Endothelial cell of umbilical vein (primary cell): ENCODE measurements around the gene TFPI2. TPM values are rescaled to one million over a fixed set of nuclear protein-coding genes. Genes with fewer than 3 reads are reported as not detected.

Experiments used
- BruUV-seq: library from RNA; stranded (reverse); fragments of 400-500 nt; replicated peaks from 2 replicates; lab custom pipeline; 2021; lab: Mats Ljungman, UMichigan
- CTCF ChIA-PET: fragments of 300-600, 350-600 bp; sonication (Branson Sonifier 250); formaldehyde crosslinking; loops from one replicate; lab custom pipeline; 2021; ENCODE audit warnings: antibody characterized with exemption, inconsistent platforms; lab: Charles Lee
- POLR2A ChIA-PET: fragments of 300-600, 350-600 bp; sonication (Branson Sonifier 250); formaldehyde crosslinking; loops from one replicate; lab custom pipeline; 2021; ENCODE audit warnings: antibody characterized with exemption, inconsistent platforms; lab: Charles Lee
- DNase-seq: peaks from one replicate; pipeline ENCODE4 v3.0.0-alpha.2; 2011; ENCODE audit warnings: low read depth, low spot score
- FAIRE-seq: peaks from 2 replicates; lab custom pipeline; 2011; peaks lifted over from hg19 to GRCh38; lab: Jason Lieb, UNC
- H2AFZ ChIP-seq: 2 replicates; pipeline ENCODE4 v1.6.0; 2012; ENCODE audit warnings: low read depth, low read length, control low read depth, inconsistent platforms
- H3K27ac ChIP-seq: 2 replicates; pipeline ENCODE4 v1.5.1; 2011; ENCODE audit warnings: low read depth, mild to moderate bottlenecking, control low read depth, low read length, moderate library complexity; ENCODE audit not compliant: insufficient read depth
- H3K27me3 ChIP-seq, 2 experiments: 2 replicates each; pipeline versions ENCODE4 v1.6.0 to v1.6.1; 2011; ENCODE audit warnings: low read length in 2 of 2, mixed read lengths in 1 of 2; ENCODE audit not compliant: control insufficient read depth in 2 of 2, insufficient read depth in 2 of 2
- H3K36me3 ChIP-seq, 2 experiments: 2 replicates in 1 of 2; 3 replicates in 1 of 2; pipeline ENCODE4 v1.5.1; 2011; ENCODE audit warnings: low read length in 2 of 2, mild to moderate bottlenecking in 1 of 2, moderate library complexity in 1 of 2; ENCODE audit not compliant: control insufficient read depth in 2 of 2, insufficient read depth in 2 of 2; ENCODE audit errors: extremely low read depth in 1 of 2
- H3K4me1 ChIP-seq: 3 replicates; pipeline ENCODE4 v1.5.1; 2011; ENCODE audit warnings: mild to moderate bottlenecking, low read length; ENCODE audit not compliant: control insufficient read depth, insufficient read depth; ENCODE audit errors: extremely low read depth
- H3K4me2 ChIP-seq: 2 replicates; pipeline ENCODE4 v1.6.1; 2011; ENCODE audit warnings: low read length, control low read depth, mixed read lengths; ENCODE audit not compliant: insufficient read depth
- H3K4me3 ChIP-seq, 3 experiments: fragments of 200-600 bp in 1 of 3; sonication (generic), shearing (Covaris generic) in 1 of 3; replicated peaks in 1 of 3; 2 replicates each; pipeline ENCODE4 v1.5.1; 2011 to 2016; ENCODE audit warnings: control low read depth in 3 of 3, low read length in 3 of 3, mild to moderate bottlenecking in 2 of 3, inconsistent platforms in 1 of 3, low read depth in 1 of 3, moderate library complexity in 1 of 3; ENCODE audit not compliant: insufficient read depth in 1 of 3
- H3K79me2 ChIP-seq: 2 replicates; pipeline ENCODE4 v1.6.0; 2012; ENCODE audit warnings: low read length, inconsistent platforms; ENCODE audit not compliant: control insufficient read depth, insufficient read depth
- H3K9ac ChIP-seq: replicated peaks from 2 replicates; pipeline ENCODE3; 2011; ENCODE audit warnings: low read length, control low read depth; ENCODE audit not compliant: insufficient read depth; ENCODE audit errors: extremely low read depth
- H3K9me1 ChIP-seq: replicated peaks from 3 replicates; pipeline ENCODE4 v1.6.0; 2011; ENCODE audit warnings: mild to moderate bottlenecking, low read length; ENCODE audit not compliant: control insufficient read depth, insufficient read depth; ENCODE audit errors: extremely low read depth
- H3K9me3 ChIP-seq: replicated peaks from 2 replicates; pipeline ENCODE4 v1.5.1; 2012; ENCODE audit warnings: low read length, inconsistent platforms; ENCODE audit not compliant: control insufficient read depth, insufficient read depth
- H4K20me1 ChIP-seq: replicated peaks from 2 replicates; pipeline ENCODE3; 2011; ENCODE audit warnings: mild to moderate bottlenecking, low read length; ENCODE audit not compliant: control insufficient read depth, insufficient read depth; ENCODE audit errors: extremely low read depth
- CTCF ChIP-seq, 2 donors: IDR thresholded peaks; 1 replicate in 1 of 2; 2 replicates in 1 of 2; pipeline ENCODE4 v1.5.1; 2011; ENCODE audit warnings: low read length in 2 of 2, mild to moderate bottlenecking in 2 of 2, moderate library complexity in 2 of 2, control low read depth in 1 of 2, inconsistent platforms in 1 of 2, low read depth in 1 of 2; ENCODE audit not compliant: insufficient read depth in 1 of 2; ENCODE audit errors: extremely low read depth in 1 of 2
- EZH2 ChIP-seq: IDR thresholded peaks from 2 replicates; pipeline ENCODE4 v1.6.1; 2012; ENCODE audit warnings: borderline replicate concordance, low read depth, mild to moderate bottlenecking, moderate library complexity, low read length, inconsistent platforms; ENCODE audit not compliant: severe bottlenecking
- FOS ChIP-seq: IDR thresholded peaks from 2 replicates; pipeline ENCODE4 v1.6.1; 2011; ENCODE audit warnings: mild to moderate bottlenecking, low read length, moderate library complexity, borderline replicate concordance; ENCODE audit not compliant: insufficient read depth
- GATA2 ChIP-seq: IDR thresholded peaks from 2 replicates; pipeline ENCODE4 v1.7.0; 2011; ENCODE audit warnings: low read depth, mild to moderate bottlenecking, moderate library complexity, mixed read lengths, low read length; ENCODE audit not compliant: insufficient read length, insufficient read depth
- JUN ChIP-seq: IDR thresholded peaks from 2 replicates; pipeline ENCODE4 v1.6.1; 2011; ENCODE audit warnings: borderline replicate concordance, low read depth; ENCODE audit not compliant: insufficient read length, insufficient read depth
- MAX ChIP-seq: IDR thresholded peaks from 2 replicates; pipeline ENCODE4 v1.6.1; 2011; ENCODE audit not compliant: insufficient read depth, insufficient read length
- MYC ChIP-seq: IDR thresholded peaks from one replicate; pipeline ENCODE4 v1.6.1; 2011; ENCODE audit warnings: mild to moderate bottlenecking, low read depth, low read length
- POLR2A ChIP-seq: IDR thresholded peaks from 2 replicates; pipeline ENCODE4 v1.6.1; 2012; ENCODE audit warnings: low read depth, mild to moderate bottlenecking, control low read depth, low read length
- POLR2AphosphoS5 ChIP-seq: IDR thresholded peaks from 2 replicates; pipeline ENCODE4 v1.6.1; 2012; ENCODE audit warnings: low read depth, mild to moderate bottlenecking, control low read depth, low read length, moderate library complexity; ENCODE audit not compliant: insufficient read depth
- dilution Hi-C: fragments of 300-500 bp; cut with MboI; formaldehyde crosslinking; loops from one replicate; pipeline ENCODE4 v1.15.0; 2019; ENCODE audit warnings: low sequenced_read_pairs; ENCODE audit not compliant: extremely low pct_ligation_motif_present
- intact Hi-C: fragments of 100-400 bp; cut with micrococcal nuclease; formaldehyde crosslinking; loops from one replicate; pipeline ENCODE4 v1.10.0; 2022
- polyA plus RNA-seq, 4 experiments: library from polyadenylated mRNA; depleted of rRNA in 3 of 4; stranded (reverse) in 3 of 4; unstranded in 1 of 4; fragments of >200 nt; gene quantifications; 2 replicates each; pipeline versions ENCODE4 v1.2.1 to v1.2.3, GENCODE V29; 2011 to 2012; ENCODE audit warnings: missing spikeins in 1 of 4
- total RNA-seq: library from RNA; stranded (reverse); gene quantifications from 2 replicates; pipeline ENCODE4 v1.2.3, GENCODE V29; 2021

Gene TFPI2
- total and polyA plus RNA-seq, 2 donors (not counting 3 experiments of a cell fraction or from before 2014, with no cell fraction given) = 49.9 to 65.9 TPM

DNA sequence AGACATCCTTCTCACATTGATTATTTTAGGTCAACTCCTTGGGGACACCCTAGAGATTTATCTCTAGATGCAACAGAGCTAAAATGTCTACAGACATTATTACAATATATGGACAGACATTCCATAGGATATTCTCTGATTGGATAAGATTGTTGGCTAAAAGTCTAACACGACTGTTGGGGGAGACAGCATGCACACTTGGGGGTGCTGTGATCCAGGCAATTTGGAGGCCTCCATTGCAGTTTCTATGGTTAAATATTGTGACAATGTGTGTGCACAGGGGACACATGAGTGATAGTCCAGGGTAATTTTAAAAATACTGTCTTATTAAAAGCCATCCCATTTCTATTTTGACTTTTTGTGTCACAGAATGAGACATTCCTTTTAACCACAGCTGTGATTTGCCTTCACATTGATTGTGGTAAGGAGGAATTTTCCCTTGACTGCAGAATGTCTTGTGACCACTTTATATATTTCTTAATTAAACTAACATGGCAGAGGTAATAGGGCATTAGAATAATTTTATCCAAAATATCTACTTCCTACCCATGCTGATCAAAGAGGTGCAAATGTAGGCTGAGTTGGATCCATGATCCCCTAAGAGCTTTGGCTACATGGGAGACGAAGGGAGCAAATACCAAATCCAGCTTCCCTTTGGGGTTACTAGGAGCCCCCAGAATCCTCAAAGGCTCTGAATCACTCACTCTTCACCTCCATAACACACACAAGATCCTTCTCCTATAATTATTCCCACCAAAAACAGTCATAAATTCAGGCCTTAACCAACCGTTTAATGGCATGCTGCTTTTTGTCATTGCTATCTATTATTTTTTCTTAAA, 7.3 kb downstream of the TFPI2 start:
- DNase-seq = no peak
- Histone ChIP-seq H3K79me2 (no peaks in the 10 kb centered on the region), H3K4me1 (no peaks in the 10 kb centered on the region), H3K9me3 (no peaks in the 10 kb centered on the region), H3K27ac (no peak overlapping the region), H3K9ac (peak overlapping the region; percentile 1), H3K36me3 (no peaks in the 10 kb centered on the region), H2AFZ (no peak overlapping the region), H3K27me3 (no peaks in the 10 kb centered on the region), H4K20me1 (no peaks in the 10 kb centered on the region), H3K4me2 (no peak overlapping the region), H3K9me1 (no peaks in the 10 kb centered on the region), H3K4me3 (no peak overlapping the region)
- intact Hi-C loops = no loop called here
- dilution Hi-C loops = no loop called here
- FAIRE-seq = no peak
- TF ChIP-seq CTCF (IDR thresholded peaks at IDR 0.05; ENCODE audit: extremely low read depth in 1 of 2, insufficient read depth in 1 of 2, low read depth in 1 of 2, low read length in 2 of 2) (no peak), GATA2 (no peak), EZH2 (no peak), JUN (no peak), MAX (no peak), POLR2AphosphoS5 (no peak), POLR2A (no peak), MYC (no peak), FOS (no peak)
- ChIA-PET POLR2A (no interaction called here), CTCF (no interaction called here)
- no TSS peak for BruUV-seq
